GM20000 (cell line): ENCODE measurements around the gene BCL2.

Source experiments
- DNase-seq: peaks from one replicate; pipeline ENCODE4 v3.0.0; 2012; ENCODE audit warnings: low spot score
- CTCF ChIP-seq: IDR thresholded peaks from 2 replicates; pipeline ENCODE4 v1.5.1; 2012; ENCODE audit warnings: mild to moderate bottlenecking, control low read depth; ENCODE audit errors: extremely low read depth, missing control alignments

BCL2 gene

DNA sequence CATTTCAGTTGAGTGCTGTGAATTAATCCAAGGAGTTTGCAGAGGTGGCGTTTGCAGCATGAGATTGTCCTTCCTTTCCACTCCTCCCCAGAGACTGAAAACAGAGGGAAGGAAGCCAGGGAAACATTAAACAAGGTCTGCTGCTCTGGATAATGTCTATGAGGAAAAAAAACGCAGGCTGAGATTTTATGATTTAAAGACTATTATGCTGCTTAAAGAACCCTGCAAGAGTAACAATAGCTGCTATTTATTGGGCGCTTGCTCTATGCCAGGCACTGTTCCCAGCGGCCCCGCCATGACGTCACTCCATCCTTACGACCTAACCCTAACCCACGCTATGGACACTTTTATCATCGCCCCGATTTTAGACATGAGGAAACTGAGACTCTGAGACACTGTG lies 222.4 kb downstream of the BCL2 start:
- DNase-seq, result no peak
- no peak for TF ChIP-seq CTCF

DNA sequence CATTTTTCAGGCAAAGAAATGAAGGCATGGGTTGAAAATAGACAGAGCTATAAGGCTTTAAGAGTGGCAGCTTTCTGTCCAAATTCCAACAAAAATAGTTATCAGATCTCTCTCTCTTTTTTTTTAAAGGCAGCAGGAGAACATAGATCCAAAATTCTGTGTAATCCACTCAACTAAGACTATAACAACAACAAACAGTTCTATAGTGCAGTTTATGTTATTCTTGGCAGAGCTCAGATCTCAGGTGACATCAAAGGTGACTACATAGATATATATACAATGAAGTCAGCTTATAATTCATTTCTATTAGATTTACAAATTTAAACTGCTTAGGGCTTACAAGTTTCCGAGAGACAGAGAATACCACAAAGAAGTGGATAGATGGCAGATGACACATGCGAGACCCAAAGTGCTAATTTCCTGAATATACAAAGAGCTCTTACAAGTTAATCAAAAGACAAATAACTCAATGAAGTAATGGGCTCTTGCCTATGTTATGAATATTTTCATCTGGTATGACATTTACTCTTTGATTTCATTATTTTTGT lies 223.2 kb downstream of the BCL2 start:
- no peak for TF ChIP-seq CTCF
- DNase-seq, result no peak

DNA sequence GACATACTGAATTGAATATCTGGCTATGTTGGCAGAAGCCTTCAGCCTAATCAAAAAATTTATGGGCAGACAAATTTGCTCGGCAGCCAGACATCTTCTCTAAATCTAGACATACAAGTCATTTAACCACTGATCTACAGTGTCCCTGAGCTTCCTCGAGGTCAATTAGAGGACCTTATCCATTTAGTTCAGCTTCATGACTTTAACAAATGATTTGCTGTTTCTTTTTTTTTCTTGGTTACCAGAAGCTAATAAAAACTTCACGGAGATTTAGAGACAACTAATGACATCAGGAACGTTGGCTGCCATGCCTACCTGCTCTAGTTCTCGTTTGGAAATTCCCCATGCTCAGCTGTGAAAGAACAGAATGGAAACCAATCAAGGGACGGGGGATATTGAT lies 223.8 kb downstream of the BCL2 start:
- DNase-seq, result no peak
- no peak for TF ChIP-seq CTCF

DNA sequence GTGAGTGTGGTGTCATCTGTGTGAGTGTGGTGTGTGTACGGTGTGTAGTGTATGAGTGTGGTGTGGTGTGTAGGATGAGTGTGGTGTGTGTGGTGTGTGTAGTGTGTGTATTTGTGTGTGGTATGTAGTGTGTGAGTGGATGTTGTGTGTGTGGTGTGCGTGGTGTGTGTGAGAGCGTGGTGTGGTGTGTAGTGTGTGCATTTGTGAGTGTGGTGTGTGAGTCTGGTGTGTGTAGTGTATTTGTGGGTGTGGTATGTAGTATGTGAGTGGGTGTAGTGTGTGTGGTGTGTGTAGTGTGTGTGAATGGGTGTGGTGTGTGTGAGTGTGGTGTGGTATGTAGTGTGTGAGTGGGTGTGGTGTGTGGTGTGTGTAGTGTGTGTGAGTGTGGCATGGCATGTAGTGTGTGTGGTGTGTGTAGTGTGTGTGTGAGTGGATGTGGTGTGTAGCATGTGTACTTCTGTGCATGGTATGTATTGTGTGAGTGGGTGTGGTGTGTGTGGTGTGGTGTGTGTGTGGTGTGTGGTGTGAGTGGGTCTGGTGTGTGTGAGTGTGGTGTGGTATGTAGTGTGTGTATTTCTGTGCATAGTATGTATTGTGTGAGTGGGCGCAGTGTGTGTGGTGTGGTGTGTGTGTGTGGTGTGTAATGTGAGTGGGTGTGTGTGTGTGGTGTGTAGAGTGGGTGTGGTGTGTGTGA lies 227.8 kb downstream of the BCL2 start:
- no peak for TF ChIP-seq CTCF
- DNase-seq, result no peak

- DNase-seq, result no peak
- TF ChIP-seq CTCF, result no peak
Observed at GRCh38 chr18:63090334-63090733, 229.2 kb downstream of the BCL2 start.

DNA sequence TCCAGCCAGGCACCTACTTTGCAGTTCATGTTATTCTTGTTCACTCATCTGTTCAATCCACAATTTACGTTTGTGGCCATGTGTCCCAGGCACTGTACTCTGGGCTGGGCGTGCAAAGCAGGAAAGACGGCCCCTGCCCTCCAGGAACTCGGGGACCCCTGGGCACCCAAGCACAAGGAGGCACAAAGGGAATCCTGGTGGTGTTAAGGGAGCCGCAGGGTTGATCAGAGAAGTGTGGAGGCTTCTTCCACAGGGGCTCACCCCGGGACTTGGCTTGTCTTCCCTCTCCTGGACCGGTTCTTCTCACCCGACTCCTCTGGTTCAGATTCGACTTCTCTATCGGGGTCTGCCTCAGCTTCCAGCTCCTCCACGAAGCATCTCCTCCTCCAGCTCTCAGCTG lies 230.5 kb downstream of the BCL2 start:
- no peak for TF ChIP-seq CTCF
- no peak for DNase-seq

DNA sequence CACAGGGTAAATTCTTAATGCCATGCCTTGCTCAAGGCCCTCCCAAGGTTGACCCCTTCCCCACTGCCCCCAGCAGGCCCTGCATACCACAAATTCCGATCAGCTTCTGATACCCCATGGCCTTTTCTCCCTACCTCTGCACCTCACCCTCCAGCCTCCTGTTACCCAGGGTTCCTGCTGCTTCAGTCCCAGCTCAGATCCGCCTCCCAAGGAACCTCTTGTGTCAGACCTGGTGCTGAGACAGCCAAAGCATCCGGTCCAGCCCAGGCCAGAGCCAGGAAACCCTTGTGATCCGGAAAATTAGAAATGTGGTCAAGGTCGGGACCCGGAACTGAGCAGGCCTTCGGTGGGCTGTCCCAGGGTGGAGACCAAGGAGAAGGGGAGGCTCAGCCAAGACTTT lies 231.3 kb downstream of the BCL2 start:
- TF ChIP-seq CTCF, result no peak
- DNase-seq, result no peak
